ENCODE data around the gene KCNH1. TPM values are rescaled to one million over a fixed set of nuclear protein-coding genes. Genes with fewer than 3 reads are reported as not detected.

Gene KCNH1
- total RNA-seq, 2 donors from 2014 or later, result 0.40 to 0.64 TPM

GRCh38 chr1:211037095-211037494 is 96.9 kb downstream of the KCNH1 start:
- Histone ChIP-seq H3K4me3 (no peak overlapping the region), H3K9ac (ENCODE audit: low read depth in 2 of 2, low read length in 2 of 2) (no peak overlapping the region), H3K9me3 (no peaks in the 10 kb centered on the region), H3K27ac (no peak overlapping the region), H3K4me1 (no peaks in the 10 kb centered on the region), H3K27me3 (no peaks in the 10 kb centered on the region), H3K36me3 (no peaks in the 10 kb centered on the region)
- intact Hi-C loops (cut with DNase I), result no loop called here
- TF ChIP-seq CTCF (IDR thresholded peaks at IDR 0.05), result no peak
- DNase-seq, result no peak

- DNase-seq, result no peak
- H3K4me1 ChIP-seq, result no peaks in the 10 kb centered on the region
- H3K27me3 ChIP-seq, result no peaks in the 10 kb centered on the region
- H3K9ac ChIP-seq (ENCODE audit: low read depth in 2 of 2, low read length in 2 of 2), result no peak overlapping the region
- H3K36me3 ChIP-seq, result no peaks in the 10 kb centered on the region
- no peak overlapping the region for H3K4me3 ChIP-seq
- intact Hi-C loops (cut with DNase I), result no loop called here
- H3K9me3 ChIP-seq, result no peaks in the 10 kb centered on the region
- H3K27ac ChIP-seq, result no peak overlapping the region
- TF ChIP-seq CTCF (IDR thresholded peaks at IDR 0.05), result no peak
These were observed 97.4 kb downstream of the KCNH1 start for GRCh38 chr1:211036381-211037060.

- no peak for TF ChIP-seq CTCF (IDR thresholded peaks at IDR 0.05)
- Histone ChIP-seq H3K27ac (no peak overlapping the region), H3K4me1 (no peaks in the 10 kb centered on the region), H3K27me3 (no peaks in the 10 kb centered on the region), H3K36me3 (no peaks in the 10 kb centered on the region), H3K4me3 (no peak overlapping the region), H3K9me3 (no peaks in the 10 kb centered on the region), H3K9ac (ENCODE audit: low read depth in 2 of 2, low read length in 2 of 2) (no peak overlapping the region)
- intact Hi-C loops (cut with DNase I), result no loop called here
- DNase-seq, result no peak
These were observed 98.0 kb downstream of the KCNH1 start for GRCh38 chr1:211035821-211036380.

- no peak for TF ChIP-seq CTCF (IDR thresholded peaks at IDR 0.05)
- no peak overlapping the region for H3K9ac ChIP-seq (ENCODE audit: low read depth in 2 of 2, low read length in 2 of 2)
- intact Hi-C loops (cut with DNase I), result no loop called here
- H3K9me3 ChIP-seq, result no peaks in the 10 kb centered on the region
- H3K4me3 ChIP-seq, result no peak overlapping the region
- no peak for DNase-seq
- H3K4me1 ChIP-seq, result no peaks in the 10 kb centered on the region
- no peaks in the 10 kb centered on the region for H3K36me3 ChIP-seq
- H3K27me3 ChIP-seq, result no peaks in the 10 kb centered on the region
- H3K27ac ChIP-seq, result no peak overlapping the region
These were observed 99.9 kb downstream of the KCNH1 start for GRCh38 chr1:211033921-211034525.

- Histone ChIP-seq H3K9ac (ENCODE audit: low read depth in 2 of 2, low read length in 2 of 2) (no peak overlapping the region), H3K36me3 (no peaks in the 10 kb centered on the region), H3K27ac (no peak overlapping the region), H3K9me3 (no peaks in the 10 kb centered on the region), H3K4me3 (no peak overlapping the region), H3K27me3 (no peaks in the 10 kb centered on the region), H3K4me1 (no peaks in the 10 kb centered on the region)
- DNase-seq, result no peak
- TF ChIP-seq CTCF (IDR thresholded peaks at IDR 0.05), result no peak
- intact Hi-C loops (cut with DNase I), result no loop called here
These were observed 109.0 kb downstream of the KCNH1 start for GRCh38 chr1:211024901-211025300.
